ENCODE results near the gene HMCES.
A peak's percentile ranks its signal among the peaks of the same experiment; 100 is the strongest.

GRCh38 chr3:129228891-129229585 lies 49.6 kb upstream of the HMCES start:
- TF ChIP-seq EP300 (IDR thresholded peaks at IDR 0.05; ENCODE audit: borderline replicate concordance in 1 of 2, low read depth in 1 of 2, low read length in 1 of 2) (no peak), POLR2AphosphoS5 (IDR thresholded peaks at IDR 0.05; ENCODE audit: low read depth, low read length) (no peak), PBX3 (IDR thresholded peaks at IDR 0.05) (no peak), CTCF (IDR thresholded peaks at IDR 0.05) (peak; percentile 28; the same call in 1 of the 2 replicates), MAX (IDR thresholded peaks at IDR 0.05; ENCODE audit: low read depth) (peak; percentile 43; the same call in 1 of the 2 replicates), SMC3 (IDR thresholded peaks at IDR 0.05; ENCODE audit: low read depth, low read length) (peak; percentile 8; the same call in 1 of the 2 replicates)
